Aorta (tissue), 5 donors: ENCODE measurements around the gene EPN3. TPM values are rescaled to one million over a fixed set of nuclear protein-coding genes. Genes with fewer than 3 reads are reported as not detected.

Source experiments
- ATAC-seq: fragments of 200-7000 bp; cut with Tn5 transposase; one replicate; pipeline ENCODE4 v1.9.1; 2022; ENCODE audit warnings: moderate library complexity; ENCODE audit not compliant: low FRiP score
- DNase-seq, 2 donors: peaks; one replicate each; pipeline ENCODE4 v3.0.0-alpha.2; 2020
- H3K27ac ChIP-seq, 2 donors: one replicate each; pipeline ENCODE4 v1.5.1; 2013; ENCODE audit warnings: low read length in 2 of 2, mild to moderate bottlenecking in 2 of 2, moderate library complexity in 2 of 2, control low read depth in 1 of 2, inconsistent platforms in 1 of 2, low read depth in 1 of 2
- H3K27me3 ChIP-seq, 2 donors: one replicate each; pipeline ENCODE4 v1.6.1; 2013; ENCODE audit warnings: control low read depth in 1 of 2, low read length in 1 of 2, mild to moderate bottlenecking in 1 of 2, moderate library complexity in 1 of 2; ENCODE audit not compliant: insufficient read depth in 2 of 2, control insufficient read depth in 1 of 2
- H3K36me3 ChIP-seq, 2 donors: one replicate each; pipeline ENCODE4 v1.6.1; 2013; ENCODE audit warnings: control low read depth in 1 of 2, low read length in 1 of 2, mild to moderate bottlenecking in 1 of 2; ENCODE audit not compliant: insufficient read depth in 2 of 2, control insufficient read depth in 1 of 2
- H3K4me1 ChIP-seq, 2 donors: one replicate each; pipeline ENCODE4 v1.6.1; 2013; ENCODE audit warnings: low read length in 2 of 2, control low read depth in 1 of 2, mild to moderate bottlenecking in 1 of 2, moderate library complexity in 1 of 2; ENCODE audit not compliant: insufficient read depth in 2 of 2, control insufficient read depth in 1 of 2
- H3K4me3 ChIP-seq, 2 donors: one replicate each; pipeline ENCODE4 v1.5.1; 2013; ENCODE audit warnings: low read length in 2 of 2, control low read depth in 1 of 2, mild to moderate bottlenecking in 1 of 2
- H3K9me3 ChIP-seq: one replicate; pipeline ENCODE4 v1.6.1; 2013; ENCODE audit warnings: mild to moderate bottlenecking, low read length; ENCODE audit not compliant: control insufficient read depth
- WGBS, 2 donors: extraction: QIAGEN DNeasy Blood & Tissue Kit; methylation state at CpG; one replicate each; pipeline ENCODE4 v1.1.7; 2013; 5-methylcytosine and 5-hydroxymethylcytosine counted together
- intact Hi-C, 2 donors: fragments of 100-400 bp; cut with DNase I; formaldehyde crosslinking; loops; one replicate each; pipeline versions ENCODE4 v1.14.2 to v1.15.0; 2022
- polyA plus RNA-seq, 2 donors: library from polyadenylated mRNA; stranded (reverse); fragments of 200-250 nt; gene quantifications; one replicate each; pipeline ENCODE4 v1.2.3, GENCODE V29; 2013
- total RNA-seq, 2 donors: library from RNA; stranded (reverse); fragmentation: NEBNext Ultra II Directional; extraction: Animal tissue kit (Norgen Biotek cat#: 25700); gene quantifications; one replicate each; pipeline ENCODE4 v1.2.1, GENCODE V29; 2021
- donor health status: healthy with polysubstance abuse.
- donor health status: Bipolar disorder and iron deficiency.
- donor health status: DM: no; HTN: no; CAD: no.
- donor health status: DM: no; HTN: no; CAD: no.
- donor health status: DM: yes; HTN: yes; CAD: no.

The EPN3 gene
- total and polyA plus RNA-seq, 4 donors: 1.5 to 1.9 TPM; not detected in 2

- Histone ChIP-seq H3K4me3 (no peak overlapping the region), H3K36me3 (no peaks in the 10 kb centered on the region), H3K9me3 (no peaks in the 10 kb centered on the region), H3K27ac (no peak overlapping the region), H3K27me3 (peaks cover 0 to 2% of the 10 kb centered on the region in 2 donors), H3K4me1 (no peaks in the 10 kb centered on the region)
- intact Hi-C loops: no loop called here
- DNase-seq: no peak
- WGBS, 2 donors: 61 to 70% methylated on average over 5 of the region's 5 CpGs
- no peak for ATAC-seq
Observed at GRCh38 chr17:50527155-50527762, 5.3 kb upstream of the EPN3 start.

DNA sequence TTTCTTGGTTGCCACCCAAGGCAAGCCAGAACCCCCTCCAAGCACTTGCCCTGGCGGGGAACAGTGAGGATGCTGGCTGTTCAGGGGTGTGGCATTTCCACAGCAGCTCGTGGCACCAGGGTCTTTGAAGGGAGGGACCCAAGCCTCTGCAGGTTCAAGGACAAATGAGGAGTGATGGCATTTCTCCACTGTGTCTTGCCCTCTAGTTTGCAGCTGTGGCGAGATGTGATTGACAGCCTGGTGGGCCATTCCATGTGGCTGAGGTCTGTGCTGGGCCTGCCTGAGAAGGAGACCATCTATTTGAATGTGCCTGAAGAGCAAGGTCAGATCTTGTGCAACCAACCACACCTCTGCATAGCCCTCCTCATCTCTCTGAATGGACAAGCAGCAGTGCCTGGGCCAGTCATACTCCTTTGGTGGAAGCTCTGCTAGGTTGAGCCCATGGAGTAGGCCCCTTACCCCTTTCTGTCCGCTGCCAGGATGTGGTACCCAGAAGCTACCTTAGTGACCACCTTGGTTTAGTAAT, 4.5 kb upstream of the EPN3 start:
- ATAC-seq (no peak), DNase-seq (no peak)
- WGBS, 2 donors: 49 to 91% methylated on average over 4 of the region's 4 CpGs
- H3K4me1 ChIP-seq: no peaks in the 10 kb centered on the region
- no peaks in the 10 kb centered on the region for H3K36me3 ChIP-seq
- H3K27me3 ChIP-seq: peaks cover 0 to 2% of the 10 kb centered on the region in 2 donors
- H3K9me3 ChIP-seq: no peaks in the 10 kb centered on the region
- H3K27ac ChIP-seq: no peak overlapping the region
- intact Hi-C loops: no loop called here
- no peak overlapping the region for H3K4me3 ChIP-seq

- ATAC-seq (no peak), DNase-seq (no peak)
- H3K27me3 ChIP-seq: peaks cover 0 to 2% of the 10 kb centered on the region in 2 donors
- no peaks in the 10 kb centered on the region for H3K4me1 ChIP-seq
- 87 to 90% methylated on average over 7 of the region's 7 CpGs for WGBS, 2 donors
- H3K9me3 ChIP-seq: no peaks in the 10 kb centered on the region
- intact Hi-C loops: no loop called here
- H3K36me3 ChIP-seq: no peaks in the 10 kb centered on the region
- no peak overlapping the region for H3K27ac ChIP-seq
- H3K4me3 ChIP-seq: no peak overlapping the region
Observed at GRCh38 chr17:50529849-50530248, 2.7 kb upstream of the EPN3 start.

- Histone ChIP-seq H3K4me1 (no peaks in the 10 kb centered on the region), H3K27ac (no peak overlapping the region), H3K27me3 (peaks cover 0 to 2% of the 10 kb centered on the region in 2 donors), H3K9me3 (no peaks in the 10 kb centered on the region), H3K36me3 (no peaks in the 10 kb centered on the region), H3K4me3 (no peak overlapping the region)
- DNase-seq: no peak
- intact Hi-C loops: no loop called here
- ATAC-seq: no peak
- WGBS, 2 donors: 54 to 66% methylated on average over 6 of the region's 6 CpGs
Observed at GRCh38 chr17:50531428-50532025, 1.0 kb upstream of the EPN3 start.

DNA sequence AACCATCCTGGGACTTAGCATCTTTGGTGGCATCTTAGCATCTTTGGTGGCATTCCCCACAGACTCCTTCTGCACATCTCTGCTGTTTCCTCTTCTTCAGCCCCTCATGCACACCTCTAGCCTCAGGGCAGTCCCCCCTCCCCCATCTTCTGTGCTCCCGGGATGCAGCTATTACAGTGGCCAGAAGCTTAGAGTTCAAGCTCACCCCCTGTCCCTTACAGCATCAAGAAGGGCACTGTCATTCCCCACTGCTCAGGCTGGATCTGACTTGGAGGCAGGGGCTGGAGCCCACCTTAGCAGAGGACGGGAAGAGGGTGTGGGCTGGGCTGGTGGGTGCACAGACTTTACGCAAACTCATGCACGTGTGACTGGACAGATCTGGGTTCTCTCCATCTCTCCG, 650 bp downstream of the EPN3 start:
- DNase-seq (no peak), ATAC-seq (no peak)
- H3K4me3 ChIP-seq: no peak overlapping the region
- no peak overlapping the region for H3K27ac ChIP-seq
- intact Hi-C loops: no loop called here
- peaks cover 0 to 2% of the 10 kb centered on the region in 2 donors for H3K27me3 ChIP-seq
- 17% methylated on average over 5 of the region's 5 CpGs for WGBS, 2 donors
- H3K9me3 ChIP-seq: no peaks in the 10 kb centered on the region
- H3K36me3 ChIP-seq: no peaks in the 10 kb centered on the region
- H3K4me1 ChIP-seq: no peaks in the 10 kb centered on the region

- 0 to 1% methylated on average over 17 of the region's 17 CpGs for WGBS, 2 donors
- Histone ChIP-seq H3K4me1 (no peaks in the 10 kb centered on the region), H3K4me3 (no peak overlapping the region), H3K27ac (no peak overlapping the region), H3K36me3 (no peaks in the 10 kb centered on the region), H3K9me3 (no peaks in the 10 kb centered on the region), H3K27me3 (peaks cover 0 to 2% of the 10 kb centered on the region in 2 donors)
- DNase-seq (no peak), ATAC-seq (peak; percentile 31)
- intact Hi-C loops: no loop called here
Observed at GRCh38 chr17:50533720-50534148, 1.2 kb downstream of the EPN3 start.

DNA sequence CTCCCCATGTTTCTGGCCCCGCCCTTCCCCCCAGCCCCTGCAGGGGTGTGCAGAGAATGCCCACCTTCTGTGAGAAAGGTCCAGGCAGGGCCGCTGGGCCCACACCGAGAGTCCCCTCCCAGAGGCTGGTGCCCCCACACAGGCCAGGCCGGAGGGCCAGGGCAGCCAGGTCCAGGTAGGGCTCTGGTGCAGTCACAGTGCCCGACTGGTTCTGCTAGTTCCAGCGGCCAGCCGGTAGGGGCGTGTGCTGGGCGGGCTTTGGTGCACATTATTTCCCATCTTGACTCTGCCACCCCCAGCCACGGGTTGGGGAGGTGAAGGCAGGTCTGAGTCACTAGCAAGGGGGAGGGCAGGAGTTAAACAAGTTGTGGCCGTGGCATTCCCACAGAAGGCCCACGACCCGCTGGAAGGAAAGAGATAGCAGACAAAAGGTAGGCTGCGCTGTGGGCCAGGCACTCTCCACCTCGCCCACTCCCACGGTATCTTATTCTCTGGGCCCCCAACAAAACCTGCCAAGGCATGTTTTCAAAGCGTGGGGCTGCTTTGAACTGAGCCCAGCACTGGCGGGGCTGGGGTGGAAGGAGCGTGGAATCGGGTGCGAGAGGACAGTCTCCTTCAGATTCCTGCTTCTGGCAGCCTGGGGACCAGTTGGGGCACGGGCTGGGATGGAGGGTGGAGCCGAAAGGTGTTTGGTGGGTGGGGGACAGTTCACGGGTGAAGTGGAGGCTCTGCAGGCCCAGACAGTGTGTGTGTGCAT, 1.9 kb downstream of the EPN3 start:
- H3K4me1 ChIP-seq: no peaks in the 10 kb centered on the region
- intact Hi-C loops: no loop called here
- H3K27ac ChIP-seq: no peak overlapping the region
- ATAC-seq (no peak), DNase-seq (no peak)
- no peaks in the 10 kb centered on the region for H3K36me3 ChIP-seq
- H3K27me3 ChIP-seq: peaks cover 0 to 2% of the 10 kb centered on the region in 2 donors
- no peaks in the 10 kb centered on the region for H3K9me3 ChIP-seq
- WGBS, 2 donors: 61 to 70% methylated on average over 24 of the region's 24 CpGs
- no peak overlapping the region for H3K4me3 ChIP-seq

DNA sequence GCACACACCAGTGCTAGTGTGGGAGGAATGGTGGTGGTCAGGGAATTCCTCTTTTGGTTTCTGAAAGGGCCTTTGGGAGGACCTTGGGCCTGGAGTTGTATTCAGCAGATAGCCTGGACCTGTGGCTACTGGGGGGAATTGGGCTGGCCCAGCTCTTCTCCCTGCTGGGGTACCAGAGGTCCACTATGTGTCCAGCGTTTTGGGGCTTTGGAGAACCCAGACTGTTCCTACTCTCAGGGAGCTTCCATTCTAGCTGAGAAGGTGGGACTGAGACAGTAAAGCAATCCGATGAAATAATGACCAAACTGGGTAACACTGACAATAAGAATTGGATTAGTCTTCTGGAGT, 2.4 kb downstream of the EPN3 start:
- no peak for DNase-seq
- Histone ChIP-seq H3K9me3 (no peaks in the 10 kb centered on the region), H3K27me3 (peaks cover 0 to 2% of the 10 kb centered on the region in 2 donors), H3K4me1 (no peaks in the 10 kb centered on the region), H3K27ac (no peak overlapping the region), H3K36me3 (no peaks in the 10 kb centered on the region), H3K4me3 (no peak overlapping the region)
- WGBS, 2 donors: 95 to 100% methylated on average over 2 of the region's 2 CpGs
- ATAC-seq: no peak
- intact Hi-C loops: no loop called here
